Duodenal mucosa (tissue), 2 donors: Measurements from ENCODE around the gene CBARP.

ENCODE experiments used
- H3K27ac ChIP-seq: one replicate; pipeline ENCODE4 v1.7.0; 2013; ENCODE audit warnings: low read depth, low read length
- H3K27me3 ChIP-seq, 2 donors: one replicate each; pipeline ENCODE4 v1.7.0; 2013; ENCODE audit warnings: low read length in 2 of 2, control low read depth in 1 of 2; ENCODE audit not compliant: insufficient read depth in 2 of 2, control insufficient read depth in 1 of 2
- H3K36me3 ChIP-seq, 2 donors: one replicate each; pipeline ENCODE4 v1.7.0; 2013; ENCODE audit warnings: low read length in 2 of 2, control low read depth in 1 of 2; ENCODE audit not compliant: insufficient read depth in 2 of 2, control insufficient read depth in 1 of 2
- H3K4me1 ChIP-seq, 2 donors: one replicate each; pipeline ENCODE4 v1.7.0; 2013; ENCODE audit warnings: low read length in 2 of 2, control low read depth in 1 of 2; ENCODE audit not compliant: insufficient read depth in 2 of 2, control insufficient read depth in 1 of 2
- H3K4me3 ChIP-seq, 2 donors: one replicate each; pipeline ENCODE4 v1.7.0; 2013; ENCODE audit warnings: low read length in 2 of 2, low read depth in 1 of 2
- H3K9ac ChIP-seq, 2 donors: one replicate each; pipeline ENCODE4 v1.7.0; 2013; ENCODE audit warnings: low read length in 2 of 2, low read depth in 1 of 2
- H3K9me3 ChIP-seq, 2 donors: one replicate each; pipeline ENCODE4 v1.7.0; 2013; ENCODE audit warnings: low read length in 2 of 2, control low read depth in 1 of 2; ENCODE audit not compliant: control insufficient read depth in 1 of 2

CBARP gene

DNA sequence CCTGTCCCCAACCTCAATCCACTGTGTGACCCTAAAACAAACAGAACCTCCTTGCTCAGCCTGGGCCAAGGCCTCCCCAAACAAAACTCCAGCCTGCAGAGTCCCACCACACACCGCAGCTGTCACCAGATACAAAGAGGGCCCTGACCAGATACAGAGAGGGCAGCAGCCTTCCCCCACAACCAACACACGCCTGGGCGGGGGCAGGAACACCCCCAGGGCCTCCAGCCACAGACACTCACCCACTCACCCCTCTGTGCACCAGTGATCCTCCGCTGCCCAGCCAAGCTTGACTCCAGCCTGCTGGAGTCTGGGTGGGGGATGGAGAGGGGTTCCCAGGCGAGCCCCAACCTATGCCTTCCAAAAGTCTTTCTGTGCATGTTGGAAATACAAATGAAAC is 25.4 kb upstream of the CBARP start:
- peaks cover 63 to 71% of the 10 kb centered on the region in 2 donors for H3K4me1 ChIP-seq

DNA sequence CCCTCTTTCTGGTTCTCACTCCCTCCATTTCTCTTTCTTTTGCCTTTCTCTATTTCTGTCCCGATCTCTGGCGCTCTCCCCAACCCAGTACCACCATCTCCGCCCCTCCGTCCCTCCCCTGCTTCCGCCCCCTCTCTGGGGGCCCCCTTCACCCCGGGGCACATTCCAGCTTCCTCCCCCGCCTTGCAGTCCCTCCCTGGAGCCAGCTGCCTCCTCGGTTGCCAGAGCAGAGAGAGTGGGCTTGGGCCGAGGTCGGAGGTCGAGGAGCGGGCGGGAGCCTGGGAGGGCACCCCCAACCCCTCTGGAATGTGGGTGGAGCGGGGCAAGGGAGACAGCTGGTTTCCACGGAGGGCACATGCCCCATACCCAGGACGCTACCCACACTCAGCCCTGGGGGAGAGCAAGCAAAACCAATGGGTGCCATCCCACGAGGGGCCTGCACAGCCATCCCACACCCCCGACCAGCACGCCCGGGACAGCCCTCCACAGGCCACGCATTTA is 24.9 kb upstream of the CBARP start:
- H3K27me3 ChIP-seq, result no peaks in the 10 kb centered on the region
- H3K9ac ChIP-seq, result peak overlapping the region; percentile 63 to 96
- peak overlapping the region; percentile 43 to 68 for H3K4me3 ChIP-seq
- peak overlapping the region; percentile 99 for H3K27ac ChIP-seq
- H3K4me1 ChIP-seq, result peaks cover 60 to 71% of the 10 kb centered on the region in 2 donors
- H3K9me3 ChIP-seq, result no peaks in the 10 kb centered on the region
- peaks cover 0 to 2% of the 10 kb centered on the region in 2 donors for H3K36me3 ChIP-seq

More for the DNA sequence above, 25.4 kb upstream of the CBARP start:
- Histone ChIP-seq H3K4me3 (peak overlapping the region in 1 of 2 donors; percentile 43), H3K9me3 (no peaks in the 10 kb centered on the region), H3K27ac (peak overlapping the region; percentile 99), H3K9ac (peak overlapping the region; percentile 12 to 96), H3K27me3 (no peaks in the 10 kb centered on the region), H3K36me3 (no peaks in the 10 kb centered on the region)

DNA sequence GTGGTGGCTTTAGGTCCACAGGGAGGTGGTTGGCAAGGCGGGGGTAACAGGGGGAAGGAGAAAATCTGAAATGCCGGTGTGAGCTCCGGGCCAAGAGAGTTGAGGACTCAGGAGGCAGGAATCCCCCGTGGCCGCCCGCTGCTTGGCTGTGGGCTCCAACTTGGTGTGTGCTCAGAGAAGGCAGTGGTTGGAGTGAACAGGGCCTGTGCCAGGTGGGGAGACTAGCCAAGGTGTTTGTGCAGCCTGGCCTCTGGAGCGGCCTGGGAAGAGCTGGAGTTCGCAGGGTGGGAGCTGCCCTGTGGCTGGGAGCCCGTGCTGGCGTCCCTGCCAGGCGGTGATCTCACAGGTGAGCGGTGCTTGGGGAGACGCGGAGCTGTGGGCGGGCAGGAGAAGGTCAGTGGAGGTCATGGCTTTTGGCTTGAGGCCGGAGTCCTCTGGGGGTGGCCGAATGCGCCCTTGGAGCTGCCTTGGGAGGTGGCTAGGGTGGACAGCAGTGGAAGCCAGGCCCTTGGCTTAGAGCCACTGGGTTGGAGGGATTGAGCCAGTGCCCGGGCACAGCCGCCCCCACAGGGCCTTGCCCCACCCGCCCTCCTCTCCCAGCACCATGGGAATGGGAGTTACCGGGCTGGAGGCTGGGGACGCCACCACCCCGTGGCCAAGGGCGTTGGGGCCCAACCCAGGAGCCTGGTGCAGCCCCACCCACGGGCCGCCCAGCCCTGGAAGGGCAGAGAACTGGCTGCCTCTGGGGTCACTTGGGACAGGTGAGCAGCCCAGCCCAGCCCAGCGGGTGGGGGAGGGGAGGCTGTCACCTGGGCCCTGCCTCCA is 24.2 kb upstream of the CBARP start:
- Histone ChIP-seq H3K9me3 (no peaks in the 10 kb centered on the region), H3K27me3 (no peaks in the 10 kb centered on the region), H3K4me1 (peaks cover 54 to 68% of the 10 kb centered on the region in 2 donors), H3K36me3 (peaks cover under 1 to 3% of the 10 kb centered on the region in 2 donors), H3K27ac (peak overlapping the region; percentile 99), H3K4me3 (peak overlapping the region; percentile 77 to 86), H3K9ac (peak overlapping the region; percentile 85 to 96)

DNA sequence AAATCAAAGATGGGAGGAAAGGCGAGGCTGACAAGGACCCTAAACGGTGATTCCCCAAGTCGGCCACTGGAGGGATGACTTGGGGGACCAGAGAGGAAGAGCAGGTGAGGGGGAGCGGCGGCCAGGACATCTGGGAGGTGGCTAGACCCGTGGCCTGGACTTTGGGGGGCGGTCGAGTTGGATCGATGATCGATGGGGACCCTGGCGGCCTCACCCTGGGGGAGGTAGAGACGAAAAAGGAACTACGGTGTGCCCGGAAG is 23.7 kb upstream of the CBARP start:
- no peaks in the 10 kb centered on the region for H3K9me3 ChIP-seq
- H3K27me3 ChIP-seq, result no peaks in the 10 kb centered on the region
- peak overlapping the region; percentile 77 to 86 for H3K4me3 ChIP-seq
- H3K36me3 ChIP-seq, result peaks cover 3 to 6% of the 10 kb centered on the region in 2 donors
- H3K27ac ChIP-seq, result peak overlapping the region; percentile 99
- H3K9ac ChIP-seq, result peak overlapping the region; percentile 85 to 96
- peaks cover 54 to 67% of the 10 kb centered on the region in 2 donors for H3K4me1 ChIP-seq

DNA sequence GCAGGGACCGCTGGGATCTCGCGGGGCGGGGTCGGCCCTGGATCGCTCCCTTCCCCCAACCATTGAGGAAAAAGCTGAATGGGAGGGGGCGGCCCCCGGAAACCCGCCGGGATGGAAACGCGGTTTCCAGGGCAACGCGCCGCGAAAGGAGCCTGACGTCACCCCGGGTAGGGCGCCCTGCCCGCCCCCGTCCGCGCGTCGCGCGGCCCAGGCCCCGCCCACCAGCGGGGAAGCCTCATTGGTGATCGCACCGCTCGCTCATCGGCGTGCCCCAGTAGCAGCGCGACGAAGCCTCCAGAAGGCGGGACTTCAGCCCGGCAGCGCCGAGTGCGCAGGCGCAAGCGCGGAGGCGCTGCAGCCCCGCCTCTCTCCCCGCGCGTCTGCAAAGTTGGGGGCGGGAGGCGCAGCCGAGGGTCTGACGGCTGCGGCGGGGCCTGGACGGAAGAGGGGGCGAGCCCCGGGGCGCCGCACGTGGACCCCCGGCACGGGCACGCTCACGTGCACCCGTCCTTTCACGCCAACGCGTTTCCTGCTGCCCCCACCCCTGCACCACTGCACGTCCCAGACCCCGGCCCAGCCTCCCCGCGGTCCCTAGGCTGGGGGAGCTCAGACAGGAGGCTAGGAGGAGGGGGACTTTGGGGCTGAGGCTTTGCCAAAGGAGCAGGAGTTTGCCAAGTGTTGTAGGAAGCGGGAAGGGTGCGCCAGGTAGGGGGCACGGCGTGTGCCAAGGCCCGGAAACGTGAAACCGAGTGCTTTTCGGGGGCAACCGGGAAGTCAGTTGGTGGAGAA is 23.1 kb upstream of the CBARP start:
- peaks cover 3 to 9% of the 10 kb centered on the region in 2 donors for H3K36me3 ChIP-seq
- H3K9ac ChIP-seq, result peak overlapping the region; percentile 85 to 96
- H3K9me3 ChIP-seq, result no peaks in the 10 kb centered on the region
- peaks cover 50 to 64% of the 10 kb centered on the region in 2 donors for H3K4me1 ChIP-seq
- H3K27ac ChIP-seq, result peak overlapping the region; percentile 99
- H3K27me3 ChIP-seq, result no peaks in the 10 kb centered on the region
- H3K4me3 ChIP-seq, result peak overlapping the region; percentile 77 to 86

DNA sequence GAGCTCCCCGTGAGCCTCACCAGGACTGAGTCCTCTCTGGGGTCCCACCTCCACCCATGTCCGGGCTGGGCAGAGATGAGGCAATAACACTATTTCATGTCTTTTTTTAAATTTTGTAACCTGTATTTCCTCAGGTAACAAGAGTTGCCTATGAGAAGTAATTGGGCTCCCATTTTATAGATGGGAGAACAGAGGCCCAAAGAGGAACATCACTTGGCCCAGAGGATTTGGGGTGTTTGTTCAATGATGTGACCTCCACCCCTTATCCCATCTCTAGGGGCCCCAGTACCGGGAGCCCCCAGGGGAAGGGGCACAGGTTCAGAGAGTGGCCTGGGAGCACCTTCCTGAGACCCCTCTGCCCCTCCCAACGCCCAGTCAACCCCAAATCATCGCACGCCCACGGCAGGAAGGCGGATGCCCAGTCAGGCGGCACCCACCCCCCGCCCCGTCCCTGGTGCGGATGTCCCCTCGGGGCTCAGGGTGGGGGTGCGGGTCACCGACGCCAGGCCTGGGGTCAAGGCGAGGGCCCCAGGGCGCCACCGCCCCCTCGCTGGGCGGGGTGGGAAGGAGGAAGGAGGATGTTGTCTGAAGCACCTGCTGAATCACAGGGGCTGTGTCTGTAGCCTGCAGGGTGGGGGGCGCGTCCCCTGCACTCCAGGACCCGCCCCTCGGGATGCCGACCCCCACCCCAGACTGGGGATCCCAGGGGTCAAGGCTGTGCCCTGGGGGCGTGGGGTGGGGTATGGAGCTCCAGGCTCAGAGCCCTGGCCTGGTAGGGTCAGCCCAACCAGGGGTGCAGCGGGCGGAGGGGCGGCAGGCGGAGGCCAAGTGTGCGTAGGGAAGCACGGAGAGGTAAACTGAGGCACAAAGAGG is 22.3 kb upstream of the CBARP start:
- Histone ChIP-seq H3K4me1 (peaks cover 47 to 61% of the 10 kb centered on the region in 2 donors), H3K27me3 (no peaks in the 10 kb centered on the region), H3K27ac (peak overlapping the region; percentile 99), H3K4me3 (peak overlapping the region; percentile 54 to 55), H3K36me3 (peaks cover 11 to 17% of the 10 kb centered on the region in 2 donors), H3K9ac (peak overlapping the region; percentile 76 to 82), H3K9me3 (no peaks in the 10 kb centered on the region)

DNA sequence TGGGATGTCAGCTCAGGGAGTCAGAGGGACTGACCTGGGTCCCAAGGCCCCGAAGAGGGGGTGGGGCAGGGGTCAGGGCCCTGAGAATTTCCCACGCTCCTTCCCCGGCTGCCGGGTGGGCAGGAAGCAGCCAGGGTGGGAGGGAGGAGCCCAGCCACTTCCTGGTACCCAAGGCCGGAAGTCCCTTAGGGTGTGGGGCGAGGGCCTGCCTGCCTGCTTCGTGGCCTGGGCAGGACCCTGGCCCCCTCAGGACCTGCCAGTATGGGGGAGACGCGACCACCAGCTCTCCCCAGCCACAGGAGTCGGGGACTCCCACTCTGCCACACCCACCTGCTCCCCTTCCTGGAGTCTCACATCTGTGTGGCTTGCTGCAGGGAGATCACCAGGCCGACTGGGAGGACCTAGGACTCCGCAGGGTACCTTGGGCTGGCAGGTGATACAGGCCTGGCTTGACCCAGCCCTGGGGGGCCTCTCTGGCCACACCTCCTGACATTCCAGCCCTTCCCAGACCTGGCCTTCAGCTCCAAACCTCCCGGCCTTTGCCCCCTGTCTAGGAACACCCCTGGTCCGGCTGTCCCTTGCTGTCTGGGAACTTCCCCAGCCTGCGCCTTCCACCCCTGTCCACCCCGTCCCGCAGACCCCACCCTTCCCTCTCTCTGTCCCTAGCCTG is 21.5 kb upstream of the CBARP start:
- peak overlapping the region; percentile 76 to 82 for H3K9ac ChIP-seq
- H3K27me3 ChIP-seq, result no peaks in the 10 kb centered on the region
- peak overlapping the region; percentile 99 for H3K27ac ChIP-seq
- peaks cover 53 to 60% of the 10 kb centered on the region in 2 donors for H3K4me1 ChIP-seq
- no peaks in the 10 kb centered on the region for H3K9me3 ChIP-seq
- peaks cover 19 to 25% of the 10 kb centered on the region in 2 donors for H3K36me3 ChIP-seq
- peak overlapping the region; percentile 54 to 63 for H3K4me3 ChIP-seq

- Histone ChIP-seq H3K4me3 (peak overlapping the region; percentile 54 to 63), H3K9ac (peak overlapping the region; percentile 76 to 82), H3K27me3 (no peaks in the 10 kb centered on the region), H3K9me3 (no peaks in the 10 kb centered on the region), H3K36me3 (peaks cover 20 to 29% of the 10 kb centered on the region in 2 donors), H3K4me1 (peaks cover 59 to 64% of the 10 kb centered on the region in 2 donors), H3K27ac (peak overlapping the region; percentile 99)
These were observed 21.0 kb upstream of the CBARP start for GRCh38 chr19:1258707-1259205.

- Histone ChIP-seq H3K4me1 (peaks cover 61 to 67% of the 10 kb centered on the region in 2 donors), H3K27me3 (no peaks in the 10 kb centered on the region), H3K4me3 (no peak overlapping the region), H3K9me3 (no peaks in the 10 kb centered on the region), H3K27ac (no peak overlapping the region), H3K36me3 (peaks cover 20 to 29% of the 10 kb centered on the region in 2 donors), H3K9ac (peak overlapping the region in 1 of 2 donors; percentile 38)
These were observed 20.3 kb upstream of the CBARP start for GRCh38 chr19:1258163-1258492.
